ENCODE results near the gene NAPSA.

Gene NAPSA

DNA sequence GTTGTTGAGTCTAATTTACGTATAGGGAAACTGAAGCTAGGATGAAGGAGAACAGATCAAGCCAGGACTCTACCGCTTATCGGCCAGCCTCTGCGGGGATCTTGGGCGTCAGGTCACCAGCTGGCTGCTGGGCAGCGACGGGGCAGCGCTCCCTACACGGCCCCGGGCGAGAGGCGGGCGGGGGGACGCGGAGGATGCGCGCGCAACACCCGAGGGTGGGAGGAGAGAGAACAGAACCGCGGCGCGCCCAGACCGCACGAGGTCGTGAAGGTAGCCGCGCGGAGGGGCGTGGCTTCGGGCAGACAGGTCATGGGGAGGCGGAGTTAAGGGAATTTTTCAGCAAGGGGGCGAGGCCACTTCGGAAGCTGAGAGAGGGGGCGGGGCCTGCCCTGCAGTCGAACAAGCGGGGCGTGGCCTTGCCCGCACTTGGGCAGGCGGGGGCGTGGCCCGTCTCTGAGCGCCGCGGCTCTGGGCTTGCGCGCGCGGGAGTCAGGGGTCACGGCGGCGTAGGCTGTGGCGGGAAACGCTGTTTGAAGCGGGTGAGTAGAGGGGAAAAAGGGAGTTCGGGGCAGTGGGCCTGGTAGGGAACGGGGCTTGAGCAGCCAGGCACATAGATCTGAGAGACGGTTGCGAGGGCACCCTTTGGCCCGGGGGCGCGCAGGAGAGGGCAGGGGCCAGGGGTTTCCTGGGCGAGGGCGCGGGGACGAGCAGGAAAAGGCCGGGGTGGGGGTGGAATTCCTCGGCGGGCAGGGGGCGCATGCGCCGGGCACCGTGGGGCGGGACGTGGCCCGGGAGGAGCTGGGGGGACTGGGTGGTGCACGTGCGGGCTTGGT, 18.6 kb upstream of the NAPSA start, which contains the start of gene POLD1:
Gene POLD1, plus strand, starts transcription at position 496 of the 833 bp plus-strand sequence. CDS start 14,505 bp downstream, outside the sequence.
- peak; percentile 99 for DNase-seq

DNA sequence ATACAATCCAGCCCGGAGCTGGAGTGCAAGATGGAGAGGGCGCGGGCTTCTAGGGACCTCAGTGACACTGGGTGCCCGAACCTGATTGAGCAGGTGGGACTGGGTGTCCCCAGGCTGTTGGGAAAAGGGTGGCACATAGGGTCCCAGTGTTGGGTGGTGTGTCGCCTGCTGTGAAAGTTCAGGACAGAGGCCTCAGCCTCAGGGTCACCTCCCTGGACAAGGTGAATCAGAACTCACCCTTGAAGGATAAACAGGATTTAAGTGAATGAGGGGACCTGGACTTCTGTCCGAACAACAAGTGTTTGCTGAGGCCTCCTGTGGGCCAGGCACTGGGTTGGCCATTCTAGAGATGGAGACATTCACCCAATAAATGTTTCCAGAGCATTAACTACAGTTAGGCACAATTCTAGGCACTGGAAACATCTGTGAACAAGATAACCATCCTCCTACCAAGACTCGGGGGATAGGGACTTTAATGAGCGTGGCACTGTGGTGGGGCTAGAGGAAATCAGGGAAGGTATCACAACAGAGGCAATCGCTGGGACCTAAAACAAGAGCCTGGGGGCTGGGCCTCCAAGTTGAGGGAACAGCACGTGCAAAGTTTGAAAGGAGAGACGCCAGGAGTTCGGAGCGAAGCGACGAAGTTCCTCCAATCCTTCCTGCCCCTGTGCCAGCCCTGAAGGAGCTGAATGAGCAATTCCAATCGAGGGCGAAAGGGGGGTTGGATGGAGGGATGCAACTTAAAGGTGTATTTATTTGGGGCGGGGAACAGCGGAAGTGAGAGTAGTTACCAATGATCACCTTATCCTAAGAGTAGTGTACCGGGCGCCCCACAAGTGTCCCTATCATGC, 17.8 kb upstream of the NAPSA start:
- no peak for DNase-seq

DNA sequence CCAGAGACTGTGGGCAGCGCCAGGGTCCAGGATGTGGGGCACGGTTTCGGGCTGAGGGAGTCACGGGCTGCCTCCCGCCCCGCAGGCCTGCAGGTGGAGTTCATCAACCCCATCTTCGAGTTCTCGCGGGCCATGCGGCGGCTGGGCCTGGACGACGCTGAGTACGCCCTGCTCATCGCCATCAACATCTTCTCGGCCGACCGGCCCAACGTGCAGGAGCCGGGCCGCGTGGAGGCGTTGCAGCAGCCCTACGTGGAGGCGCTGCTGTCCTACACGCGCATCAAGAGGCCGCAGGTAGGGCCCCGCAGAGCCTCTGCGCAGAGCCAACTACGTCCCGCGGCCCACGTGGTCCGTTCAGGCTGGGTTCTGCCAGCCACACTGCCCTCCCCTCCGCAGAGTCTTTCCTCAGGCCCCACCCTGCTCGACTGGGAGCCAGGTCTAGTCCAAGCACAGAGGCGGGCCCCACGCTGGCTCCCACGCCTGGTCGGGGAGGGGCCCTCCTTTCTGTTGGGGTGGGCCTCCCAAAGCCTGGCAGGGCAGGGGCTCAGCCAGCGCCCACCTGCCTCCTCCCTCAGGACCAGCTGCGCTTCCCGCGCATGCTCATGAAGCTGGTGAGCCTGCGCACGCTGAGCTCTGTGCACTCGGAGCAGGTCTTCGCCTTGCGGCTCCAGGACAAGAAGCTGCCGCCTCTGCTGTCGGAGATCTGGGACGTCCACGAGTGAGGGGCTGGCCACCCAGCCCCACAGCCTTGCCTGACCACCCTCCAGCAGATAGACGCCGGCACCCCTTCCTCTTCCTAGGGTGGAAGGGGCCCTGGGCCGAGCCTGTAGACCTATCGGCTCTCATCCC, 16.7 kb upstream of the NAPSA start:
- DNase-seq: no peak

DNA sequence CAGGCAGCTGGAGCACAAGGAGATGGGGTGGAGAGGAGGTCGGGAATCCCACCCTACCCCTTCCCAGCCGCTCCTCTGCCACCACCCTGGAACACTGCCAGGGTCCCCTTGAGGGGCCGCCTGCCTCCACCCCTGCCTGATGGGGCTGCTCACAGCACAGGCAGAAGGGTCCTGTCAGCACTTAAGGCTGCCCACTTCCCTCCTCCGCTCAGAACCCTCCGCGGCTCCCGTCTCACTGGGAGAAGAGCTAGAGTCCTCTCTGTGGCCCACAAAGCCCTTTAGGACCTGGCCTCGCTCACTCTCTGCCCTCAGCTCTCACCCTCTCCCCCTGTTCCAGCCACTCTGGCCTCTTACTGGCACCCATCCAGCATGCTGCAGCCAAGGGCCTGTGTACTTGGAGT, 15.3 kb upstream of the NAPSA start:
- no peak for DNase-seq

DNA sequence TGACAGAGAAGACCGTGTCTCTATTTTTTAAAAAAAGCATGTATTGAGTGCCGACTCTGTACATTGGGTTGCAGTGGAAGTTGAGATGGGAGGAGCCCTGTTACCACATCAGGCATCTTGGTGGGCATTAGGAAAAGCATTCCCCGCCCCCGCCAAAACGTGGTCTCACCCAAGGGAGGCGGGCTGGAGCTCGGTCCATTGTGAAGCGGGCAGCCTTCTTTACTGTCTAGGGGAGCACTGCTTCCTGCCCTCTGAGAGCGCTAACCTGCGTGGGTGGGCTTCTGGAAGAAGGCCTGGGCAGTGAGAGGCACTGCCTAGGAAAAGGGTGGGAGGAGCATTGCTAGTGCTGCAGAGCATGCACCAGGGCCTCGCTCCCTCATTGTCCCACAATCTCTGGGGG, 14.7 kb upstream of the NAPSA start:
- no peak for DNase-seq

DNA sequence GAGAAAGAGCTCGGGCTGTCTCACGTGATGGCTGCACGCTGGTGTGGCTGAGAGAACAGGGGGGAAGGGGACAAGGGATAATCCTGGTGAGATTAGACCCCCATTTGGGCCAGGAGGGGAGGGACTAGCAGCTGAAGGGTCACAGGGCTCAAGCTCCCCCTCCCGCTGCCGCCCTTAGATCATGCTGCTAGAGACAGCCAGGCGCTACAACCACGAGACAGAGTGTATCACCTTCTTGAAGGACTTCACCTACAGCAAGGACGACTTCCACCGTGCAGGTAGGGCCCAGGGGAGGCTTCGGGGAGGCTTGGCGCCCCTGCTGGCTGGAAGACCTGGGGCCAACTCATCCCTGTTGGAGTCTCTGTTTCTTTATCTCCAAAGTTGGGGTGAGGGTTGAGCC, 14.2 kb upstream of the NAPSA start:
- DNase-seq: no peak

DNA sequence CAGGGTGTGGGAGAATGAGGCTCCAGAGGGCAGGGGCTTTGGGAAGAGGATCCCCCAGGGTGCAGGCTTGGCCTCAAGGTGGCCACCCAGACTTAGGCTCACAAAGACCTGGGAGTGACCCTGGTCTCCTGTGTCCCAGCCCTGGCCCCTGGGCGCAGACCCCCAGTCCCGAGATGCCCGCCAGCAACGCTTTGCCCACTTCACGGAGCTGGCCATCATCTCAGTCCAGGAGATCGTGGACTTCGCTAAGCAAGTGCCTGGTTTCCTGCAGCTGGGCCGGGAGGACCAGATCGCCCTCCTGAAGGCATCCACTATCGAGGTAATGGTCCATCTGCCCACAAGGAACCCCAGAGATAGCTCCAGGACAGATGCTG, 13.4 kb upstream of the NAPSA start:
- no peak for DNase-seq

DNA sequence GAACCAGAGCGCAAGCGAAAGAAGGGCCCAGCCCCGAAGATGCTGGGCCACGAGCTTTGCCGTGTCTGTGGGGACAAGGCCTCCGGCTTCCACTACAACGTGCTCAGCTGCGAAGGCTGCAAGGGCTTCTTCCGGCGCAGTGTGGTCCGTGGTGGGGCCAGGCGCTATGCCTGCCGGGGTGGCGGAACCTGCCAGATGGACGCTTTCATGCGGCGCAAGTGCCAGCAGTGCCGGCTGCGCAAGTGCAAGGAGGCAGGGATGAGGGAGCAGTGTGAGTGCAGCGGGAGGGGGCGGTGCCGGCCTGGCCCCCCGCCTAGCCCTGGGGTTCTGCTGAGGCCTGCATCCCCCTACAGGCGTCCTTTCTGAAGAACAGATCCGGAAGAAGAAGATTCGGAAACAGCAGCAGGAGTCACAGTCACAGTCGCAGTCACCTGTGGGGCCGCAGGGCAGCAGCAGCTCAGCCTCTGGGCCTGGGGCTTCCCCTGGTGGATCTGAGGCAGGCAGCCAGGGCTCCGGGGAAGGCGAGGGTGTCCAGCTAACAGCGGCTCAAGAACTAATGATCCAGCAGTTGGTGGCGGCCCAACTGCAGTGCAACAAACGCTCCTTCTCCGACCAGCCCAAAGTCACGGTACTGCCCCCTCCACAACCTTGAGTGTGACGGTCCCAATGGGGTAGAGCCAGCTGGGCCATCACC, 12.9 kb upstream of the NAPSA start:
- no peak for DNase-seq

DNA sequence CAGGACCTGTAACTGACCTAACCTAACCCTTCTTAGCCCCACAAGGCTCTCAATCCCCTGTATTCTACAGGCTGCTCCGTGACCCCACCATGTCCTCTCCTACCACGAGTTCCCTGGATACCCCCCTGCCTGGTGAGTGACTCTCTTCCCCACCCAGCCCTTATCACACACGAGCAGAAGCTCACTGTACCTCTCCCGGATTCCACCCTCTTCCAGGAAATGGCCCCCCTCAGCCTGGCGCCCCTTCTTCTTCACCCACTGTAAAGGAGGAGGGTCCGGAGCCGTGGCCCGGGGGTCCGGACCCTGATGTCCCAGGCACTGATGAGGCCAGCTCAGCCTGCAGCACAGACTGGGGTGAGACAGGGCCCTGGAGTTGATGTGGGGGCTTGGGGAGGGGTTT, 12.1 kb upstream of the NAPSA start:
- no peak for DNase-seq

DNA sequence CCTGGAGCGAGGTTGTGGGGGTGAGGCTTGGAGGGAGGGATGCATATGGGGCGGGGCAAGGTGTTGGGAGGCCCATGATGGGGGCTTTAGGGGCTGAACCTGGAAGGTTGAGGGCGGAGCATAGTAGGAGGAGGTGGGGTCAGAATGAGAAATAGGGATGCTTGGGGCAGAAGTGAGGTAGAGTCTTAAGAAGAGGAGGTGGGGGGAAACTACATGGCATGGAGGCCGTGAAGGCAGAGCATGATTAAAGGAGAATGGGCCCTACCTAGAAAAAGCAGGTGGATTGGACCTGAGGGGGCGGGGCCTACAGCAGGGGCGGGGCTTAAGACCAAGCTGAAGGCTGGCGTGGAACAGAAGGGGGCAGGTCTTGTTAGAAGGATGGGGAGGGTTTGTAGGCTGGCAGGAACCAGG, 11.6 kb upstream of the NAPSA start:
- DNase-seq: peak; percentile 69 to 75

DNA sequence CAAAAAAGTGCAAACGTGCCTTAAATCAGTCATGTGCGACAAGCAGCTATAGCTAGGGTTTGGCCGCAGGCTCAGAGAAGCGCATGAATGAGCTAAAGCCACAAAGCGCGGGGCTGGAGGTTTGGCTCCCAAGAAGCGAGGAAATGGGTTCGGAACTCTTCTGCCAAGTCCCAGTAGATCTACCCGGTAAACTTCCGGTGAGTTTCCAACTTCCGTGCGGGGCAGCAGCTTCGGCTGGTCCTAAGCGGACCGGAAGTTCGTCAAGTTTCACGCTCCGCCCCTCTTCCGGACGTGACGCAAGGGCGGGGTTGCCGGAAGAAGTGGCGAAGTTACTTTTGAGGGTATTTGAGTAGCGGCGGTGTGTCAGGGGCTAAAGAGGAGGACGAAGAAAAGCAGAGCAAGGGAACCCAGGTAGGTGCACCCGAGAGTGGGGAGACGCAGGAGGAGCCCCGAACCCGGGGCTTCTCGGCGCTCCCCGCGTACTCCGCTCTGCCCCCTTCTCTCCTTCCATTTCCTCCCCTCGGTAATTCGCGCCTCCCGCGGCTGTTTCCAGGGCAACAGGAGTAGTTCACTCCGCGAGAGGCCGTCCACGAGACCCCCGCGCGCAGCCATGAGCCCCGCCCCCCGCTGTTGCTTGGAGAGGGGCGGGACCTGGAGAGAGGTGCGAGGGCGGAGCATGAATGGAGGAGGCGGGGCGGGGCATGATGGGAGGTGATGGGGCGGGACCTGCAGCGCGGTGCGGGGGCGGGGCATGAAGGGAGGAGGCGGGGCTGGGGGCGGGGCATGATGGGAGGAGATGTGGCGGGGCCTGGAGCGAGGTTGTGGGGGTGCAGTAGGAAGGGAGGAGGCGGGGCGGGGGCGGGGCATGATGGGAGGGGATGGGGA, 11.0 kb upstream of the NAPSA start, which contains the start of gene NR1H2:
Gene NR1H2, plus strand, starts transcription at position 292 of the 885 bp plus-strand sequence. CDS start 1,149 bp downstream, outside the sequence.
- DNase-seq: peak; percentile 97

DNA sequence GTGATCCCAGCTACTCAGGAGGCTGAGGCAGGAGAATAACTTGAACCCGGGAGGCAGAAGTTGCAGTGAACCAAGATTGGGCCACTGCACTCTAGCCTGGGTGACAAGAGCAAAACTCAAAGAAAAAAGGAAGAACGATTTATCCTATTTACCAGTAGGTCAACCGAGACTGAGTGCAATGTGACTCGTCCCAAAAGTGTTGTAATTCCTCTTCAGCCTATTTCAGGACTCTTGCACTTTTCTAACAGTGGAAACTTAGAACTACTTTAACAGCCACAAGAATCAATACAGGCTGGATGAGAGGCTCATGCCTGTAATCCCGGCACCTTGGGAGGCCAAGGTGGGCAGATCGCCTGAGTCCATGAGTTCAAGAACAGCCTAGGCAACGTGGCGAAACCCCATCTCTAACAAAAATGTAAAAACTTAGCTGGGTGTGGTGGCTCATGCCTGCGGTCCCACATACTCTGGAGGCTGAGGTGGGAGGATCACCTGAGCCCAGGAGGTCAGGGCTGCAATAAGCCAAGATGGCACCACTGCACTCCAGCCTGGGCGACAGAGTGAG, 6.6 kb upstream of the NAPSA start:
- DNase-seq: no peak

DNA sequence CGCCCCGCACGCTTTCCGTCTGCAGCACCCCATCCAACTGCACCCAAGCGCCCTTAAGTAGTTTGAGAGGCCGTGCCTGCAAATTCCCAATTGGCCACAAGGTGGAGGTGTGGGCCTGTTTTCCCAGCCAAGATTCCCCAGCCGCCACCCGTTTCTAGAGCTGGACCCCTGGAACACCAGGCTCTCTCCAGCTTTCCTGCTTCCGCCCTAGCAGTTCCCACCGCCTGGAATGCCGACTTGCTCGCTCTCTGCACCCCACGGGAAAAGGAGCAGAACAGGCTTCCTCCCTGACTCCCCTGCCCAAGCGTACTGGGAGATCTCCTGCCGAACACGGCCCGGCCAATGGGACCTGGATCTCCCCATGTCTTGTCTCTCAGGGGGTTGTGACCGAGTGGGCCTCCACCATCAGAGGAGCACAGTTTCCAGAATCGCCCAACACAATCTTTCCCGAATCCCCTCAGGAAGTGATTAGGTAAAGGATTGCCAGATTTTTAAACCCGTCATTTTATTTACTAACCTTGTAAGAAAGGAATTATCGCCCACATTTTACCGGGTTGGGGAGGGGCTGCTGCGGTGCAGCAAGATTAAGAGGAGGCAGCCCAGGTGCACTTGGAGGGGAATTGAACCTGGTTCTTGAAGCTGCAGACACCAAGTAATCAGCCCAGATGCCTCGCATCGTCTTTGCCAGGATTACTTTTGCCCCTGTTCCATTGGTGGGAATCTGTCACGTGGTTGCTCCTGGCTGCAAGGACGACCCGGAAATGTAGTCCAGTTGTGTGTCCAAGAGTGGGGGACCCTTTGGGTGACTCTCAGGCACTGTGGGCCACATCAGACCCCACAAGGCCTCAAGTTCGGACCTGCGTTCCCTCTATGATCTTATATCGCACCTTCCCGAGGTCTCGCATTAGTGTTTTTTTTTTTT, 3.5 kb upstream of the NAPSA start:
- DNase-seq: peak; percentile 80 to 83

DNA sequence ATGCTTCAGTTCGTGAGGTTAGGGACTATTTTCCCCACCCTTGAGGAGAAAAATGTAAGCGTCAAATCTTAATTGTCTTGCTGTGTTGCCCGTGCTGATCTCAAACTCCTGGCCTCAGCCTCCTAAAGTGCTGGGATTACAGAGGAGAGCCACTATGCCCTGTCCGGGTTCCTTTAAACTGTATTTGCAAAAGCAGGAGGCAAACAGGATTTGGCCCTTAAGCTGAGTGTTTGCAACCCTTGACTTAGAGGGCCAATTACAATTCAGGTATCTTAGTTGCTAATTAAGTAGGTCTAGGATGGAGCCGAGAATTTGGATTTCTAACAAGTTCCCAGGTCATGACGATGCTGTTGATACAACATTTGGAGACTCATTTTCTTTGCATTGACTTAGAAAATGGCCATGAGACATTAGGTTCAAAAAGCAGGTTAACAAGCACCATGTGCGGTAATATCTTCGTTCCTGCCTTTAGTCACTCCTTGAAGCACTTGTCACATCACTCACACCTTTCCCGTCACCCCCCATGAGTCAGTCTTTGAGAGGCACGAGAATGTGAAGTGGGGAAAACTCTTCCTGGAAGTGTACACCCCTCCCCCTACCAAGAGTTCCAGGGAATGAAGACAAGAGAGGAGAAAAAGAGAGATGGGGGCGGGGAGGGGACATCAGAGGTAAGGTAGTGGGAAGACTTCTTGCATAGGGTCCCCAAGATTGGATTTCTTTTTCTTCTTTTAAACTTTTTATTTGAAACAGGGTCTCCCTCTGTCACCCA, 2.6 kb downstream of the NAPSA start:
- no peak for DNase-seq

DNA sequence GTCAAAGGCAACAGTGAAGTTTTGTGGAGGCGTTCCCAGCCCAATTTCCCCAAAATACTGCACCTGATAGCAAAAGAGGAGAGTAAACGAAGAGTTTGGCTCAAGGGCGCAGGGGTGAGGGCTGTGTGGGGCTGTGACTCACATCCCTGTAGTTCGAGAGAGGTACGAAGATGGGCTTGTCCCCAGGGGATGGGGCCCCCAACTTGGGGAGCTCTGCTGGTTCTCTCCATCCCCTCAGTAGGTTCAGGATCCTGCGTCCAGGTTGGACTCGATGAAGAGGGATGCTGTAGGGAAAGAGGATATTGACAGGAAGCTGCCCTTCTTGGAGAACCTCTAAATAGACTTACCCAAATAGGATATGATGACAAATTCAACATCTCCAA, 3.4 kb downstream of the NAPSA start:
- no peak for DNase-seq

DNA sequence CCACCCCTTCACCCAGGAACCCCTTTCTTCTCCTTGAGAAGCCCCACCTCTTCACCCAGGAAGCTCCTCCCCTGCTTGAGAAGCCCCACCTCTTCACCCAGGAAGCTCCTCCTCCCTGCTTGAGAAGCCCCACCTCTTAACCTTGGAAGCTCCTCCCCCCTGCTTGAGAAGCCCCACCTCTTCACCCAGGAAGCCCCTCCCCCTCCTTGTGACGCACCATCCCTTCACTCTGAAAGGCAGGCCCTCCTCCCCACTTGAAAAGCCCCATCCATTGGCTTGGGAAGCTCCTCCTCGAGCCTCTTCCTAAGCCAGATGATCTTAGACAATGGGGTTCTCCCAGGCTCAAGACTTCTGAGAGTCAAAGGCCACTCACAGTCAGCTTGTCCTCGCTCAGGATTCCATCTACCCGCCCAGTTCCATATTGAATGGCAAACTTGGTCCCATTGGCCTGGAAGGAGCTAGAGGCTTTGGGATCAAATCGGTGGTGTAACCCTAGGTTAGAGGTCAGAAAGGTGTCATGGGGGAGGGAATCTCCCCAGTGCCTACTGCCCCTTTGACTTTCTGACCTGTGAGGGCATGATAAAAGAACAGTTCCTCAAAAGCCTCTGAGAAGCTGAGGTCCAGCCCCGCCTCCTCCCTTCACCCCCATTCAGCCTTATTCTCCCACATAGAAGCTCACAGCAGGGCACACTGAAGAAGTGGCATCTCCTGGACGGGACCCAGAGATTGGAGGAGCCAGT, 4.0 kb downstream of the NAPSA start:
- peak; percentile 31 to 41 for DNase-seq

DNA sequence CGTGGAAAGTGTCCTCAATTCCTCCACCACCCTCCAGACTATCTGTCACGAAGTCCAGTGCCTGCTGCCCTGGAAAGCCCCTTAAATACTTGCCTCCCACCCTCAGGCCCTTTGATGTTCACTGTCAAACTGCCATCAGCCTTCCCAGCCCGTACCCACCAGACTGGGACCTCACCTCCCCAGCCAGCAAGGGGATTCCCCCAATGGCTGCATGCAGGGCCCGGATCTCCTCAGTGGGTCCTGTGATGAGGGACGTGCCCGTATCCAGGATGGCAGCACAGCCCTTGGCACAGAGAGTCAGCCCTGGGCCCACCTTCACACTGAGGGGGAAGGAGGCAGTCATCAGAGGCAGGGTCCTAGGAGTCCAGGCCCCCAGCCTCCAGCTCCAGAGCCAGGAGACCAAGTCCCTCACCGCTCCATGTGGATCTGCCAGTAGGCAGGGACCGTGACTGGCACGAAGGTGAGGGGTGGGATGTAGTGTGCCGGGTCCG, 6.1 kb downstream of the NAPSA start:
- DNase-seq: peak in 1 of 2 donors; percentile 29

Measured in CD4-positive, alpha-beta T cell treated with Interferon alpha-2 for 1 hour (primary cell).